Skeletal muscle tissue (tissue), 4 donors: ENCODE results near the gene SLC6A5. TPM values are rescaled to one million over a fixed set of nuclear protein-coding genes. Genes with fewer than 3 reads are reported as not detected.
A peak's percentile ranks its signal among the peaks of the same experiment; 100 is the strongest.
"Not testable (repeated sequence)": the region's sequence is repeated elsewhere in the genome, so short reads cannot be mapped to it uniquely, and the experiment has no call there.

ENCODE experiments used
- H3K27ac ChIP-seq: one replicate; pipeline ENCODE4 v1.7.0; 2013; ENCODE audit warnings: mild to moderate bottlenecking, low read depth, low read length, inconsistent platforms
- H3K27me3 ChIP-seq, 3 donors: one replicate each; pipeline ENCODE4 v1.7.0; 2013; ENCODE audit warnings: low read length in 3 of 3; ENCODE audit not compliant: control insufficient read depth in 3 of 3, insufficient read depth in 3 of 3
- H3K36me3 ChIP-seq, 3 donors: one replicate each; pipeline ENCODE4 v1.7.0; 2013; ENCODE audit warnings: low read length in 3 of 3; ENCODE audit not compliant: control insufficient read depth in 3 of 3, insufficient read depth in 3 of 3
- H3K4me1 ChIP-seq, 3 donors: one replicate each; pipeline ENCODE4 v1.7.0; 2013; ENCODE audit warnings: low read length in 3 of 3, mild to moderate bottlenecking in 3 of 3; ENCODE audit not compliant: control insufficient read depth in 3 of 3, insufficient read depth in 3 of 3
- H3K4me3 ChIP-seq, 3 donors: one replicate each; pipeline ENCODE4 v1.7.0; 2013; ENCODE audit warnings: low read length in 3 of 3
- H3K9ac ChIP-seq, 3 donors: one replicate each; pipeline ENCODE4 v1.7.0; 2013; ENCODE audit warnings: low read length in 3 of 3, mild to moderate bottlenecking in 3 of 3, moderate library complexity in 2 of 3, low read depth in 1 of 3
- H3K9me3 ChIP-seq, 3 donors: one replicate each; pipeline ENCODE4 v1.7.0; 2013; ENCODE audit warnings: low read length in 3 of 3; ENCODE audit not compliant: control insufficient read depth in 3 of 3
- total RNA-seq: library from RNA; depleted of rRNA; stranded (reverse); fragments of >200 nt; gene quantifications from one replicate; pipeline ENCODE4 v1.2.3, GENCODE V29; 2014
- donor health status: Osteomylitis.

SLC6A5 gene
- total RNA-seq, 1 donor from 2014 or later: not detected

DNA sequence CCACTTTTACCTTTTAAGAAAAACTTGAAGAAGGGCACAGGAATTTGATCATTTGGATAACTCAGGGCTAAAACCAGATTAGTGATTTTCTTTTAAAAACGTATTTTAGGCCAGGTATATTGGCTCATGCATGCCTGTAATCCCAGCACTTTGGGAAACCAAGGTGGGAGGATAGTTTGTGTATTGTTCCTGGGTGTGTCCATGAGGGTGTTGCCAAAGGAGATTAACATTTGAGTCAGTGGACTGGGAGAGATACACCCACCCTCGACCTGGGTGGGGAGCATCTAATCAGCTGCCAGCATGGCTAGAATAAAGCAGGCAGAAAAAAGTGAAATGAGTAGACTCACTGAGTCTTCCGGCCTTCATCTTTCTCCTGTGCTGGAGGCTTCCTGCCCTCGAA is 33.3 kb upstream of the SLC6A5 start:
- peaks cover 0 to 15% (median 0%) of the 10 kb centered on the region in 3 donors for H3K4me1 ChIP-seq
- H3K27me3 ChIP-seq, H3K27ac ChIP-seq, H3K9ac ChIP-seq, H3K9me3 ChIP-seq, H3K36me3 ChIP-seq, H3K4me3 ChIP-seq: not testable (repeated sequence)

DNA sequence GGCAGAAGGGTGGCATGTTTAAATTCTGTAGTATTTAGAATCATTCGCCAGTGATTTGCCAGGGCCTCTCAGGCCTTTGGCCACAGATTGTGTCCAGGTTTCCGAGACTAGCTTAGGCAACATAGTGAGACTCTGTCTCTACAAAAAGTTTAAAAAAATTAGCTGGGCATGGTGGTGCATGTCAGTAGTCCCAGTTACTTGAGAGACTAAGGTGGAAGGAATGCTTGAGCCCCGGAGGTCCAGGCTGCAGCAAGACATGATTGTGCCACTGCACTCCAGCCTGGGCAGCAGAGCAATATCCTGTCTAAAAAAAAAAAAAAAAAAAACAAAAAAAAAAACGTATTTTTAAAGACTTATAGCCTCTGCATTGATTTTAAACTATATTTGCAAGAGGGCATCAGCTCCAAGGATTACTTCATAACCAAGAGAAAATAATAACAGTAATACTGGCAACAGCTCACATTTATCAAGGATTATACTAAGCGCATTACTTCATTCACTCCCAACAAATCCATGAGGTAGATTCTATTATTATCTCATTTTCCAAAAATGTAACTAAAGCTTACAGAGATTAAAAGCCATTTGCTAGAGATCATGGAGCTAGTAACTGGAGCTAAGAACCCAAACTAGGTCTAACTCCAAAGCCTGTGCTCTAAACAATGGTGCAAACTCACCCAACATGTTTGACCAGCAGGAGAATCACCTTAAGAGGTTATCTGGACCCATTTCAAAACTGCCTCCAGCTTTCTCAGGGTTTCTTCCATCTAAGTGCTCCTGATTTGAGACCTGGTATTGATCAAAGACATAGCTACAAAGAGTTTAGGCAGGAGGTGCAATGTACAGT is 32.6 kb upstream of the SLC6A5 start:
- no peaks in the 10 kb centered on the region for H3K9me3 ChIP-seq
- peak overlapping the region in 1 of 3 donors; percentile 23 for H3K9ac ChIP-seq
- no peaks in the 10 kb centered on the region for H3K27me3 ChIP-seq
- no peaks in the 10 kb centered on the region for H3K36me3 ChIP-seq
- no peak overlapping the region for H3K4me3 ChIP-seq
- peak overlapping the region; percentile 56 for H3K27ac ChIP-seq
- H3K4me1 ChIP-seq: peaks cover 0 to 15% (median 0%) of the 10 kb centered on the region in 3 donors

DNA sequence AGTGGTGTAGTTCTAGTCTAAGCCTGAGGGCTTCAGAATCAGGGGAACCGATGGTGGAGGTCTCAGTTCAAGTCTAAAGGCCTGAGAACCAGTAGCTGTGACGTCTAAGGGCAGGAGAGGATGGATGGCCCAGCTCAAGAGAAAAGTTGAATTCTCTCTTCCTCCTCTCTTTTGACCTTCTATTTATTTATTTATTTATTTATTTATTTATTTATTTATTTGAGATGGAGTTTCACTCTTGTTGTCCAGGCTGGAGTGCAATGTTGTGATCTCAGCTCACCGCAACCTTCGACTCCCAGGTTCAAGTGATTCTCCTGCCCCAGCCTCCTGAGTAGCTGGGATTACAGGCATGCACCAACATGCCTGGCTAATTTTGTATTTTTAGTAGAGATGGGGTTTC is 19.7 kb upstream of the SLC6A5 start:
- not testable (repeated sequence) for H3K27ac ChIP-seq, H3K9ac ChIP-seq, H3K4me3 ChIP-seq, H3K4me1 ChIP-seq, H3K9me3 ChIP-seq, H3K27me3 ChIP-seq, H3K36me3 ChIP-seq

DNA sequence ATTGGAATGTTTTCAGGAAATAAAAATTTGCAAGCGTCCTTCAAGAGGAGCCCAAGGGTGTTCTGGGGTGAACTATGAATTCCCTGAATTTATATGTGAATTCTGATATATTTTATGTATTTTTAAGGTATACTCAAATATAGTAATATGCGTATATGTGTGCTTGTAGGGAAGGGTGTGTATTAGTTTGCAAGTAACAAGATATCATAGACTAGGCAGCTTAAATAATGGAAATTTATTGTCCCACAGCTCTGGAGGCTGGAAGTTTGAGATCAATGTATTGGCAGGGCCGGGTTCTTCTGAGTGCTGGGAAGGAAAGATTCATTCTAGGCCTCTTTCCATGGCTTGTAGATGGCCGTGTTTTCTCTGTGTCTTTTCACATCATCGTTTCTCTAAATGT is 16.2 kb upstream of the SLC6A5 start:
- Histone ChIP-seq H3K27ac (no peak overlapping the region), H3K4me1 (no peaks in the 10 kb centered on the region), H3K9me3 (peaks cover 0 to 3% (median 0%) of the 10 kb centered on the region in 3 donors), H3K9ac (no peak overlapping the region), H3K36me3 (no peaks in the 10 kb centered on the region), H3K27me3 (no peaks in the 10 kb centered on the region), H3K4me3 (no peak overlapping the region)

DNA sequence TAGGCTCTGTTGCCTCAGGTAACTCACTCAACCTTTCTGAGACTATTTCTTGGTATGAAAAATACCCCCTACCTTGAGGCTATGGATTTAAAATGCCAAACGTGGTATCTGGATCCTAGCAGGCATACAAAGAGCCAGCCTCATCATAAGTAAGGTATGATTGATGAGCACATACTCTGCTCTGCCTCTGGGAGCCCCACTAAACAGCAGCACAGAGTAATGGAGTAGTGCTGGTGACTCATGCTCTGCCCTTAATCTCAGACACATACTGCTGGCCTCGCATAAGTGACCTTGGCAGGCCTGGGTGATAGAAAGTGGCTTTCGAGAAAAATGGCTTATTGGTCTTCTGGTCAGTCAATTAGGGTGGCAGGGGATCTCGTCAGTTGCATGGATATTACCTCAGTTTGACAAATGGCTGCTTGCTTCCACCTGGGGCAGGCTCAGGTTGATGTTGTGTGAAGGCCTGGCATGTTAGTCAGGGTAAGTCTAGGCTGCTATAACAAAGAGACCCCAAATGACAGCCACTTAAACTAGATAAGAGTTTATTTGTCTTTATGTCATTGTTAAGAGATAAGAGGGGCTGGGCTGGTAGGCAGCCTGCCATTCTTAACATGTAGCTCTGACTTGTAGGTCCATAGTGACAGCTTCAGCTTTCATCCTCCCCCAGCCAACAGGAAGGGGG is 15.2 kb upstream of the SLC6A5 start:
- H3K27ac ChIP-seq: no peak overlapping the region
- peaks cover 0 to 3% (median 0%) of the 10 kb centered on the region in 3 donors for H3K9me3 ChIP-seq
- H3K27me3 ChIP-seq: peaks cover 0 to 5% (median 0%) of the 10 kb centered on the region in 3 donors
- H3K9ac ChIP-seq: no peak overlapping the region
- no peaks in the 10 kb centered on the region for H3K36me3 ChIP-seq
- no peaks in the 10 kb centered on the region for H3K4me1 ChIP-seq
- H3K4me3 ChIP-seq: no peak overlapping the region

DNA sequence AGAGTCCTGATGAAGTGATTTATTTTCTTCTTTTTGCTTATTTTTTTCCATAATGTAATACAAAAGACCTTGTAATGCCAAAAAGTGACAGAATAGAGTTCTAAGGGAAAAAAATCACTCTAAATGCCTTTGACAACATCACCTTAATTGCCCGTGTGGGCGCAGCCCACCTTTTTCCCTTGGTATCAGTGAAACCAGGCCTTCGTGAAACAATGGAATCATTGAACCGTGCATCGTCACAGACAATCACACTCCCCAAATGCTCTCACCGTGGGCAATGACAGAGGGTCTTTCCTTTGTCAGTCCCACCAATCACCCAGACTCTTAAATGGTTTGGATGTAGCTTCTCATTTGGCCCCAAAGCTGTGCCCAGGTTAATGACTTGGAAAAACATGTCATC is 9.6 kb upstream of the SLC6A5 start:
- no peak overlapping the region for H3K9ac ChIP-seq
- H3K27ac ChIP-seq: no peak overlapping the region
- no peaks in the 10 kb centered on the region for H3K9me3 ChIP-seq
- peaks cover 6 to 11% (median 7%) of the 10 kb centered on the region in 3 donors for H3K27me3 ChIP-seq
- H3K36me3 ChIP-seq: no peaks in the 10 kb centered on the region
- no peaks in the 10 kb centered on the region for H3K4me1 ChIP-seq
- no peak overlapping the region for H3K4me3 ChIP-seq

DNA sequence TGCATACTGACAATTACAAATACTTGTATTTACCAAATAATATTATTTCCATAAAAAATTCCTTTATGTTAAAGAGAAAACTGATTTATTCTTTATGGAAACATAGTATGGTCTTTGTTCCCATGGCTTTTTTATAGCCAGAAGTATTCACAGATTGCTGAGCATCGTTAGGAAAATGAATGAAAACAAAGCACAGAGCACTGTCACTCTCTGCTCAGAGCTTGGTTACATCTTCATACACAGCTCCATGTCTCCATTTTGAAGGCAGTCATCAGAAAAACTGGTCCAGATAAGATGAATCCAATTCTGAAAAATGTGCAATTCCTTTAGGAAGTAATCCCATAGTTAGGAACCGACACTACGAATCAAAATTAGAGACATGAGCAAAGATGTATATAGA is 9.0 kb upstream of the SLC6A5 start:
- H3K27ac ChIP-seq: no peak overlapping the region
- H3K4me3 ChIP-seq: no peak overlapping the region
- peaks cover 10 to 17% (median 12%) of the 10 kb centered on the region in 3 donors for H3K27me3 ChIP-seq
- no peak overlapping the region for H3K9ac ChIP-seq
- H3K36me3 ChIP-seq: no peaks in the 10 kb centered on the region
- no peaks in the 10 kb centered on the region for H3K9me3 ChIP-seq
- no peaks in the 10 kb centered on the region for H3K4me1 ChIP-seq

DNA sequence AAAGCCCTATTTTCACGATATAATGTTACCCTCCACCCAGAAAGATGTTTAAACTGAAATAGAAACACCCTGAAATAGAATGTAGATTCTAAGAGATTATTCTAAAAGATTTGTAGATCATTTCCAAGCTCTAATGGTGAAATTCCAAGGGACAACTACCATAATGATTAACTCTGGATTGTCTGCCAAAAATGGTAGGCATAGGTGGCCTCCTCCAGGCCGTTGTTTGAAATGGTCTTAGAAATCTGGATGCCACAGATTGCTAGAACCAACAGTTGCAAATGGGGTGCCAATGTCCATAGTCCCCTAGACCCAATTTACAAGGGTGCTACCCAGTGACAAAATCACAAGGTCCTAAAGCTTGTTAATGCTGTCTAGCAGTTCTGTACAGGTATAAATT is 6.7 kb upstream of the SLC6A5 start:
- no peak overlapping the region for H3K4me3 ChIP-seq
- H3K9ac ChIP-seq: no peak overlapping the region
- peaks cover 2 to 5% (median 5%) of the 10 kb centered on the region in 3 donors for H3K4me1 ChIP-seq
- no peaks in the 10 kb centered on the region for H3K36me3 ChIP-seq
- no peak overlapping the region for H3K27ac ChIP-seq
- H3K9me3 ChIP-seq: no peaks in the 10 kb centered on the region
- peaks cover 32 to 40% (median 33%) of the 10 kb centered on the region in 3 donors for H3K27me3 ChIP-seq

DNA sequence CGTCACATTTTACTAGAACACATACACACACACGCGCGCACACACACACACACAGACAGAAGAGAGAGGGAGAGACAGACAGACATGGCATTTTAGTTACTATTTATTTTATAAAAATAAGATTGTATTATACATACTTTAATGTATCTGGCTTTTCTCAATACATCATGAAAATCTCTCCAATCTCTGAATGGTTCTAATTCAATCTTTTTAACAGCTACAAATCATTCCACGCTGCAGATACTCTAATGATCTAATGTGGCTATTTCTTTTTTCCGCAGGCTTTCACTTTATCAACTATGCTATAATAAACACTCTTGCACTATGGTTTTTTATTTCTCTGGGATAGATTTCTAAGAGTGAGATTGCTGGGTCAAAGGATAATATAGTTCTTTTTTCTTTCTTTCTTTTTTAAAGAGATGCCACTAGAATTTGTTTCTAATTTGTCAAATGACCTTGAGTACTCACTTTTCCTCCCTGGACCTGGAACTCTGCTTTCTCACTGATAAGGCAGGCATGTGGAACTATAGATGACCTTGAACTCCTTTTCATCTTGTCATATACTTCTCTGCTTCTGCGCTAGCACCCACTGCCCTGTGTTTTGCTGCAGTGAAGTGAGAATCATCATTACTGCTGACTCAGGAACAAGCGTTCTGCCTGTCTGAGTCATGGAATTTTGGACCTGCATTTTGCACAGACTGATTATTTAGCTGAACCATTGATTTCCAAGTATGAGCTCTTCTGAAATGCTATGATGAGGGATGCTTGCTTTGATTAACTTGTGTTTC is 4.9 kb upstream of the SLC6A5 start:
- Histone ChIP-seq H3K36me3 (no peaks in the 10 kb centered on the region), H3K27ac (no peak overlapping the region), H3K9ac (no peak overlapping the region), H3K9me3 (no peaks in the 10 kb centered on the region), H3K4me3 (no peak overlapping the region), H3K4me1 (peaks cover 2 to 5% (median 5%) of the 10 kb centered on the region in 3 donors), H3K27me3 (peaks cover 49 to 52% (median 50%) of the 10 kb centered on the region in 3 donors)
